T-cell (primary cell): Measurements from ENCODE around the gene SESN2. TPM values are rescaled to one million over a fixed set of nuclear protein-coding genes. Genes with fewer than 3 reads are reported as not detected.

Experiments used
- ATAC-seq, 4 experiments: fragments of 200-7000 bp in 3 of 4; fragments of 150-1000 bp in 1 of 4; cut with Tn5 transposase; replicated peaks in 1 of 4; 1 replicate in 3 of 4; 2 replicates in 1 of 4; pipeline ENCODE4 v1.10.0; 2021; ENCODE audit warnings: moderate library complexity in 3 of 4, mild to moderate bottlenecking in 2 of 4, moderate number of reproducible peaks in 1 of 4
- CTCF ChIA-PET, 2 donors: fragments of 300-600 bp; sonication (Branson Sonifier 250); formaldehyde crosslinking; loops; one replicate each; lab custom pipeline; 2022; ENCODE audit warnings: antibody characterized with exemption in 2 of 2; lab: Charles Lee
- POLR2A ChIA-PET, 2 donors: fragments of 300-600 bp; sonication (Branson Sonifier 250); formaldehyde crosslinking; loops; one replicate each; lab custom pipeline; 2022; ENCODE audit warnings: antibody characterized with exemption in 2 of 2; lab: Charles Lee
- DNase-seq, 35 experiments: peaks; one replicate each; pipeline versions ENCODE4 v3.0.0 to v3.0.0-alpha.2; 2013 to 2023
- H3K27ac ChIP-seq: one replicate; pipeline ENCODE4 v1.5.1; 2013; ENCODE audit warnings: low read length
- H3K27me3 ChIP-seq, 2 experiments: replicated peaks in 1 of 2; 1 replicate in 1 of 2; 2 replicates in 1 of 2; pipeline versions ENCODE4 v1.6.1 to v1.7.0; 2013; ENCODE audit warnings: low read length in 1 of 2, mixed read lengths in 1 of 2; ENCODE audit not compliant: control insufficient read depth in 2 of 2, insufficient read depth in 2 of 2; ENCODE audit errors: extremely low read depth in 1 of 2
- H3K36me3 ChIP-seq, 2 donors: 1 replicate in 1 of 2; 2 replicates in 1 of 2; pipeline versions ENCODE4 v1.6.1 to v1.7.0; 2013; ENCODE audit warnings: low read length in 1 of 2; ENCODE audit not compliant: control insufficient read depth in 2 of 2, insufficient read depth in 1 of 2; ENCODE audit errors: extremely low read depth in 1 of 2
- H3K4me1 ChIP-seq, 2 experiments: 1 replicate in 1 of 2; 2 replicates in 1 of 2; pipeline versions ENCODE4 v1.6.1 to v1.7.0; 2013; ENCODE audit warnings: low read length in 2 of 2, mixed read lengths in 1 of 2; ENCODE audit not compliant: insufficient read depth in 2 of 2, control insufficient read depth in 1 of 2; ENCODE audit errors: extremely low read depth in 1 of 2
- H3K4me3 ChIP-seq, 2 donors: 1 replicate in 1 of 2; 2 replicates in 1 of 2; pipeline versions ENCODE4 v1.5.1 to v1.7.0; 2013; ENCODE audit warnings: mild to moderate bottlenecking in 2 of 2, low read length in 1 of 2, moderate library complexity in 1 of 2; ENCODE audit not compliant: control insufficient read depth in 1 of 2; ENCODE audit errors: extremely low read depth in 1 of 2
- H3K9me3 ChIP-seq: 2 replicates; pipeline ENCODE4 v1.7.0; 2013
- H3K27ac Mint-ChIP-seq, 2 donors: one replicate each; pipeline ENCODE4 v1.8.0; 2020 to 2021; ENCODE audit warnings: mild to moderate bottlenecking in 2 of 2, mixed read lengths in 2 of 2
- H3K27me3 Mint-ChIP-seq, 2 donors: one replicate each; pipeline ENCODE4 v1.8.0; 2021 to 2022; ENCODE audit warnings: mixed read lengths in 2 of 2
- H3K36me3 Mint-ChIP-seq: one replicate; pipeline ENCODE4 v1.8.0; 2021; ENCODE audit warnings: mixed read lengths
- H3K4me1 Mint-ChIP-seq, 3 donors: one replicate each; pipeline ENCODE4 v1.8.0; 2020 to 2022; ENCODE audit warnings: mixed read lengths in 3 of 3, mild to moderate bottlenecking in 1 of 3
- H3K4me3 Mint-ChIP-seq, 3 donors: one replicate each; pipeline ENCODE4 v1.8.0; 2020 to 2022; ENCODE audit warnings: mild to moderate bottlenecking in 3 of 3, mixed read lengths in 3 of 3, moderate library complexity in 3 of 3
- H3K9me3 Mint-ChIP-seq, 3 donors: one replicate each; pipeline ENCODE4 v1.8.0; 2020 to 2022; ENCODE audit warnings: mixed read lengths in 3 of 3
- WGBS: methylation state at CpG from one replicate; pipeline ENCODE4 v1.1.5; 2013; ENCODE audit warnings: missing lambda C conversion rate; ENCODE audit not compliant: insufficient coverage; 5-methylcytosine and 5-hydroxymethylcytosine counted together
- total RNA-seq, 35 experiments: library from RNA in 6 of 35; stranded (reverse) in 6 of 35; fragments of 120-200 nt in 1 of 35; gene quantifications; one replicate each; pipeline versions ENCODE4 v1.2.1 to v1.2.4 and lab custom pipeline; 2013 to 2026

SESN2 gene
- total RNA-seq, 5 donors from 2014 or later (not counting 1 experiment from before 2014, with no cell fraction given), result 7.1 to 11.9 (median 8.6) TPM

DNA sequence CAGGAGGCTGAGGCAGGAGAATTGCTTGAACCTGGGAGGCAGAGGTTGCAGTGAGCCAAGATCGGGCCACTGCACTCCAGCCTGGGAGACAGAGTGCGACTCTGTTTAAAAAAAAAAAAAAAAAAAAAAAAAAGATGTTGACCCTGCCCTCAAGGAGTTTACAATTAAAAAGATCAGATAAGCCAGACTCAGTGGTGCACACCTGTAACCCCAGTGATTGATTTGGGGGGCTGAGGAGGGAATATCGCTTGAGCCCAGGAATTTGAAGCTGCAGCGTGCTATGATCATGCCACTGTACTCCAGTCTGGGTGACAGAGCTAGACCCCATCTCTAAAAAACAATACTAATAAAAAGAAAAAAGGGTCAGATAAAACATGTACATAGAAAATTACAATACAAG is 1.6 kb upstream of the SESN2 start:
- H3K9me3 ChIP-seq, result no peaks in the 10 kb centered on the region
- H3K4me3 Mint-ChIP-seq, result peak overlapping the region in 1 of 3 donors; percentile 79
- no peaks in the 10 kb centered on the region for H3K9me3 Mint-ChIP-seq
- no peaks in the 10 kb centered on the region for H3K36me3 Mint-ChIP-seq
- H3K27ac ChIP-seq, result no peak overlapping the region
- peaks cover 0 to 5% of the 10 kb centered on the region in 2 experiments for H3K27me3 ChIP-seq
- ATAC-seq, result no peak
- H3K36me3 ChIP-seq, result no peaks in the 10 kb centered on the region
- peak overlapping the region in 1 of 2 donors; percentile 39 for H3K27ac Mint-ChIP-seq
- no CpG with 5 or more reads among the region's 4 CpGs for WGBS
- H3K27me3 Mint-ChIP-seq, result no peaks in the 10 kb centered on the region
- no peak for DNase-seq
- no peak overlapping the region for H3K4me3 ChIP-seq
- ChIA-PET CTCF (interaction anchor here (0.5 to 1.8 kb wide), 5 partner anchors 9 to 748 kb away, joined by 3 to 11 read pairs (median 3); no protein-coding TSS in a partner anchor), POLR2A (interaction anchor here (0.6 to 0.7 kb wide), 2 partner anchors 63 to 250 kb away, joined by 4 read pairs; no protein-coding TSS in a partner anchor)
- H3K4me1 Mint-ChIP-seq, result peaks cover 41 to 49% (median 42%) of the 10 kb centered on the region in 3 donors
- peaks cover 19 to 60% of the 10 kb centered on the region in 2 experiments for H3K4me1 ChIP-seq

DNA sequence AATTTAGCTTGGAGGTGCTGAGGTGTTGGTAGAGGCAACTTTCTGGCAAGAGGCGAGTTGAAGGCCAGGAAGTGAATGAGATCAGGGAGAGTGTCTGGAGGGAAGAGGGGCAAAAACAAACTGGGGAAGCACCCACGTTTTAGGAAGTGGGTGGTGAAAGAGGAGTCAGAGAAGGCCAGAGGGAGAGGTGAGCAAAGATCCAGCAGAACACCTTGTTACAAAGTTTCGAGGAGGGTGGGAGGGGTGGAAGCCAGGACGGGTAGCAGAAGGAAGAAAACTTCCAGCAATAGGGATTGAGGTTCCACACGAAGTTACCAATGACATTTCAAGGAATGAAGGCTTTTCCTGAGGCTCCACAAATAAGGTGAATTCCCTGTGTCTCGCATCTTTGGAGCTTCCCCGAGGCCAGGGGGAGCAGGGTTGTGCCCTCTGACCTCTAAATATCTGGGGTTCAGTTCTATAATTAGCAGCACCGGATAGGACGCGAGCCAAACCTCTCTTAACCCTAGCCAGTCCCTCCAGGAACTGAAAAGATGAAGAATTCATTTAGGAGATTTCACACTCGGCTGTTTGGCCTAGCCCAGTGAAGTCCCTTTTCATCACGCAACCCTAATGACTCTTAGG is 578 bp upstream of the SESN2 start:
- peaks cover 41 to 52% (median 44%) of the 10 kb centered on the region in 3 donors for H3K4me1 Mint-ChIP-seq
- CTCF ChIA-PET, result interaction anchor here (0.5 to 1.8 kb wide), 5 partner anchors 10 to 119 kb away, joined by 3 to 11 read pairs (median 4); no protein-coding TSS in a partner anchor
- Histone ChIP-seq H3K9me3 (no peaks in the 10 kb centered on the region), H3K27ac (no peak overlapping the region), H3K36me3 (no peaks in the 10 kb centered on the region), H3K4me3 (peak overlapping the region; percentile 29 to 99), H3K27me3 (peaks cover 0 to 5% of the 10 kb centered on the region in 2 experiments), H3K4me1 (peaks cover 19 to 60% of the 10 kb centered on the region in 2 experiments)
- H3K27ac Mint-ChIP-seq, result peak overlapping the region; percentile 67 to 79
- 24% methylated on average over 9 of the region's 12 CpGs for WGBS
- H3K36me3 Mint-ChIP-seq, result no peaks in the 10 kb centered on the region
- no peaks in the 10 kb centered on the region for H3K27me3 Mint-ChIP-seq
- ATAC-seq, result no peak
- POLR2A ChIA-PET, result interaction anchor here (0.6 to 0.7 kb wide), 2 partner anchors 162 to 898 kb away, joined by 3 to 12 read pairs; no protein-coding TSS in a partner anchor
- no peak for DNase-seq
- peak overlapping the region; percentile 77 to 82 (median 79) for H3K4me3 Mint-ChIP-seq
- H3K9me3 Mint-ChIP-seq, result no peaks in the 10 kb centered on the region

DNA sequence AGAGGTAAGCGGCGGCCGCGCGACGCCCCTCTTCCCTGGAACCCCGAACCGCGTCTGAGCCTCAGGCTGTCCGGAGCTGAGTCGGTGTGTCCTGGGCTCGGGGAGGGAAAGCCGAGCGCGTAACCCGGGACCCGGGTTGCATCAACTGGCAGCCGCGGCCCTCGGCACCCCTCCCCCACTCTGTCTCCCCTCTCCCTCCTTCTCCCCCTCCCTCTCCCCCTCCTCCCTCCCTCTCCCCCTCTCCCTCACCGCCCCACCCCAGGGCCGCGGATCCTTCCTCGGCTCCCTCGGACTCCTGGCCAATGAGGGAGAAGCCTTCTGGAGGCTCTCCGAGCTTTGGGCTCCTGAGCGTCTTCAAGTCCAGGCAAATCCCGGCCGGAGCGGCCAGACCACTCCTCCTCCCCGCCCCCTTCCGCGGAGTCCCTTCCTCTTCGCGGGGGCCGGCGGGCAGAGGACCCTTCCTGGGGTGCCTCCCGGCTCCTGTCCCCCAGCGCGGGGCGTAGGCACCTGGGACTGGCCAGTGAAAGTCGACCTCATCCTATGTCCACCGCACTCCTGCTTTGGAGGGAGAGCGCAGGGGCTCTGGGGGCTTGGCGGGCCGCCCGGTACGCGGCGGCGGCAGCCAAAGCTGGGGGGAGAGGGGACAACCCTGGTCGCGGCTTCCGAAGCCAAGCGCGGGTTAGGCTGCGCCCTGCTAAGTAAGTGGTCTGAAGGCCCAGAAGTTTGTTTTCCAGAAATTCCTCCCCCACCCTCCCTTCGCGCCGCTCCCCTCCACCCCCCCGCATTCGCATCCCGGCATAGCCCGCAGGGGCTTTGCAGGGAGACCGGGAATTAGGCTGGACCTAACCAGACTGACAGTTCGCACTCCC is 850 bp downstream of the SESN2 start:
- H3K27ac ChIP-seq, result no peak overlapping the region
- peak overlapping the region; percentile 77 to 82 (median 79) for H3K4me3 Mint-ChIP-seq
- H3K4me1 Mint-ChIP-seq, result peaks cover 41 to 51% (median 43%) of the 10 kb centered on the region in 3 donors
- no peaks in the 10 kb centered on the region for H3K9me3 ChIP-seq
- ChIA-PET CTCF (interaction anchor here (0.6 to 1.0 kb wide), 2 partner anchors 11 to 19 kb away, joined by 3 to 10 read pairs; no protein-coding TSS in a partner anchor), POLR2A (interaction anchor here (0.6 kb wide), 4 partner anchors 14 to 227 kb away, joined by 3 to 12 read pairs (median 6); partner anchors contain the start of gene ATP5IF1 (in 1 of the 2))
- no peaks in the 10 kb centered on the region for H3K36me3 ChIP-seq
- 11% methylated on average over 32 of the region's 66 CpGs for WGBS
- H3K36me3 Mint-ChIP-seq, result no peaks in the 10 kb centered on the region
- H3K4me3 ChIP-seq, result peak overlapping the region; percentile 75 to 99
- H3K4me1 ChIP-seq, result peaks cover 19 to 60% of the 10 kb centered on the region in 2 experiments
- no peaks in the 10 kb centered on the region for H3K27me3 Mint-ChIP-seq
- H3K27me3 ChIP-seq, result peaks cover 0 to 5% of the 10 kb centered on the region in 2 experiments
- no peaks in the 10 kb centered on the region for H3K9me3 Mint-ChIP-seq
- peak in 4 of 35 experiments; percentile 6 to 45 (median 16) for DNase-seq
- peak overlapping the region in 1 of 2 donors; percentile 44 for H3K27ac Mint-ChIP-seq
- ATAC-seq, result no peak

DNA sequence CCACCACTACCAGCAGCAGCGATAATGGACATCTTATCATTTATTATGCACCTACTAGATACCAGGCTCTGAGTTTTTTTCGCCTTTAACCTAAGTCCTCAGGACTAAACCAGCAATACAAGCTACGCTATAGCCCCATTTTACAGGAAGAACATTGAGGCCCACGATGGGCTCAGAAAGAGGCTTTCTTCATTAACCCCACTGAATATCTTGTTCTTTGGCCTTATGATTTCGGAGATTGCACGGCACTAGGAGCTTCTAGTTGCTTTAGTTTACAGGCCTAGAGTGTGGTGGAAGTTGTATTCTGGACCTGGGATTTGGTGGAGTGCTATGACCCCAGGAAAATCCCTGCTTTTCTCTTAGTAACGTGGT is 1.5 kb downstream of the SESN2 start:
- ChIA-PET POLR2A (interaction anchor here in 1 of 2 donors (0.5 kb wide), 1 partner anchor 91 kb away, joined by 5 read pairs; no protein-coding TSS in a partner anchor), CTCF (no interaction called here)
- no peaks in the 10 kb centered on the region for H3K9me3 ChIP-seq
- Mint-ChIP-seq H3K27ac (peak overlapping the region in 1 of 2 donors; percentile 44), H3K4me1 (peaks cover 39 to 48% (median 44%) of the 10 kb centered on the region in 3 donors), H3K4me3 (peak overlapping the region; percentile 73 to 79 (median 74)), H3K36me3 (no peaks in the 10 kb centered on the region), H3K27me3 (no peaks in the 10 kb centered on the region), H3K9me3 (no peaks in the 10 kb centered on the region)
- DNase-seq (no peak), ATAC-seq (no peak)
- peaks cover 17 to 55% of the 10 kb centered on the region in 2 experiments for H3K4me1 ChIP-seq
- peaks cover 0 to 5% of the 10 kb centered on the region in 2 experiments for H3K27me3 ChIP-seq
- no peaks in the 10 kb centered on the region for H3K36me3 ChIP-seq
- no peak overlapping the region for H3K27ac ChIP-seq
- 97% methylated on average over 3 of the region's 7 CpGs for WGBS
- peak overlapping the region in 1 of 2 donors; percentile 99 for H3K4me3 ChIP-seq

DNA sequence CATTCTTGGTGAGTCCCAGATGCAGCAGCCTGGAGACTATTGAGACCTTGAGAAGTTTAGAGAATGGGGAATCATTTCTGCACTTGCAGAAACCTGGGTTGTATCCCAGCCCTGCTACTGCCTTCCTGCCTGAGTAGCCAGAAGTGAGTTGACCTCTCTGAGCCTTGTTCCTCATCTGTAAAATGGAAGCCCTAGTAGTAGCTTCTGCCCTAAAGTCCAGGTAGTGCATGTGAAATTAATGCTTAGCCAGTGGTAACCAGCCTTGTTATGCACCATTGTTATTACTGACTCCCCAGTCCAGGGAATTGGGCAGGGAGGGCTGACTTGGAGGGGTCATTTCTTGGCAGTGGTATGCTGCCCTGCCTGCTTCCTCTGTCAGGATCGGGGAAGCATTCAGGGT is 5.6 kb downstream of the SESN2 start:
- H3K27me3 Mint-ChIP-seq, result no peaks in the 10 kb centered on the region
- no peaks in the 10 kb centered on the region for H3K9me3 Mint-ChIP-seq
- no peak overlapping the region for H3K4me3 ChIP-seq
- ATAC-seq (no peak), DNase-seq (no peak)
- peaks cover 0 to 21% of the 10 kb centered on the region in 2 experiments for H3K4me1 ChIP-seq
- no peaks in the 10 kb centered on the region for H3K36me3 Mint-ChIP-seq
- CTCF ChIA-PET, result interaction anchor here in 1 of 2 donors (0.6 kb wide), 1 partner anchor 95 kb away, joined by 4 read pairs; no protein-coding TSS in a partner anchor
- H3K9me3 ChIP-seq, result no peaks in the 10 kb centered on the region
- H3K4me3 Mint-ChIP-seq, result no peak overlapping the region
- peaks cover 14 to 23% (median 18%) of the 10 kb centered on the region in 3 donors for H3K4me1 Mint-ChIP-seq
- POLR2A ChIA-PET, result interaction anchor here (0.6 kb wide), 4 partner anchors 8 to 247 kb away, joined by 3 to 9 read pairs (median 4); no protein-coding TSS in a partner anchor
- 100% methylated on average over 1 of the region's 1 CpG for WGBS
- no peak overlapping the region for H3K27ac Mint-ChIP-seq
- peaks cover 0 to 5% of the 10 kb centered on the region in 2 experiments for H3K27me3 ChIP-seq
- no peak overlapping the region for H3K27ac ChIP-seq
- H3K36me3 ChIP-seq, result no peaks in the 10 kb centered on the region
